H1 (cell line): ENCODE data around the gene ZDHHC22. TPM values are rescaled to one million over a fixed set of nuclear protein-coding genes. Genes with fewer than 3 reads are reported as not detected.

Experiments
- CTCF ChIA-PET: fragments of 300-600 bp; sonication (Branson Sonifier 250); formaldehyde crosslinking; loops from one replicate; lab custom pipeline; 2021; ENCODE audit not compliant: partially characterized antibody; lab: Charles Lee
- POLR2A ChIA-PET: fragments of 300-600 bp; sonication (Branson Sonifier 250); formaldehyde crosslinking; loops from one replicate; lab custom pipeline; 2021; ENCODE audit warnings: inconsistent platforms; ENCODE audit not compliant: partially characterized antibody; lab: Charles Lee
- DNase-seq, 2 experiments: peaks; one replicate each; pipeline versions ENCODE4 v3.0.0 to v3.0.0-alpha.2; 2010 to 2022; ENCODE audit warnings: low spot score in 2 of 2, low read depth in 1 of 2, mixed read lengths in 1 of 2
- FAIRE-seq: peaks from 2 replicates; lab custom pipeline; 2011; peaks lifted over from hg19 to GRCh38; lab: Jason Lieb, UNC
- H2AFZ ChIP-seq: 2 replicates; pipeline ENCODE4 v1.8.1; 2012; ENCODE audit warnings: low read length, inconsistent platforms
- H2AK5ac ChIP-seq: 2 replicates; pipeline ENCODE4 v1.6.1; 2013; ENCODE audit warnings: low read depth, low read length
- H2BK120ac ChIP-seq: replicated peaks from 2 replicates; pipeline ENCODE3; 2013; ENCODE audit warnings: low read depth, low read length, inconsistent platforms
- H2BK12ac ChIP-seq: 2 replicates; pipeline ENCODE4 v1.6.1; 2013; ENCODE audit warnings: low read depth, low read length
- H2BK15ac ChIP-seq: 2 replicates; pipeline ENCODE4 v1.6.1; 2013; ENCODE audit warnings: low read length
- H2BK20ac ChIP-seq: 2 replicates; pipeline ENCODE4 v1.6.1; 2013; ENCODE audit warnings: low read length
- H2BK5ac ChIP-seq: 2 replicates; pipeline ENCODE4 v1.6.1; 2013; ENCODE audit warnings: low read depth, low read length
- H3K14ac ChIP-seq: 2 replicates; pipeline ENCODE4 v1.6.1; 2013; ENCODE audit warnings: inconsistent platforms; ENCODE audit not compliant: insufficient read length
- H3K18ac ChIP-seq: 2 replicates; pipeline ENCODE4 v1.6.1; 2013; ENCODE audit warnings: low read length; ENCODE audit errors: extremely low read depth
- H3K23ac ChIP-seq: 2 replicates; pipeline ENCODE4 v1.6.1; 2013; ENCODE audit warnings: inconsistent platforms; ENCODE audit not compliant: insufficient read length
- H3K23me2 ChIP-seq: 2 replicates; pipeline ENCODE4 v1.6.1; 2013; ENCODE audit warnings: low read depth, low read length
- H3K27ac ChIP-seq: 2 replicates; pipeline ENCODE4 v1.6.1; 2011; ENCODE audit warnings: low read depth, low read length, inconsistent platforms
- H3K27me3 ChIP-seq, 4 experiments: replicated peaks in 1 of 4; 1 replicate in 1 of 4; 2 replicates in 3 of 4; pipeline versions ENCODE4 v1.6.1 to v1.8.1; 2011 to 2013; ENCODE audit warnings: low read length in 3 of 4, mild to moderate bottlenecking in 3 of 4, inconsistent platforms in 2 of 4, mixed read lengths in 2 of 4, moderate library complexity in 1 of 4; ENCODE audit not compliant: control insufficient read depth in 3 of 4, insufficient read depth in 3 of 4; ENCODE audit errors: extremely low read depth in 1 of 4
- H3K36me3 ChIP-seq, 4 experiments: 2 replicates each; pipeline versions ENCODE4 v1.6.1 to v1.8.1; 2011 to 2013; ENCODE audit warnings: mild to moderate bottlenecking in 4 of 4, low read length in 3 of 4, moderate library complexity in 2 of 4, control low read depth in 1 of 4, inconsistent platforms in 1 of 4; ENCODE audit not compliant: insufficient read depth in 4 of 4, control insufficient read depth in 2 of 4
- H3K4ac ChIP-seq: replicated peaks from 2 replicates; pipeline ENCODE3; 2013; ENCODE audit warnings: low read length, low read depth, mixed read lengths, inconsistent platforms; ENCODE audit not compliant: insufficient read length
- H3K4me1 ChIP-seq, 4 experiments: replicated peaks in 1 of 4; 1 replicate in 1 of 4; 2 replicates in 3 of 4; pipeline versions ENCODE4 v1.6.1 to v1.8.1; 2011 to 2013; ENCODE audit warnings: low read length in 3 of 4, inconsistent platforms in 2 of 4, mixed read lengths in 1 of 4; ENCODE audit not compliant: insufficient read depth in 4 of 4, control insufficient read depth in 3 of 4
- H3K4me2 ChIP-seq, 2 experiments: 2 replicates each; pipeline versions ENCODE4 v1.6.1 to v1.8.1; 2011 to 2013; ENCODE audit warnings: low read depth in 2 of 2, low read length in 2 of 2, control low read depth in 1 of 2, inconsistent platforms in 1 of 2, mild to moderate bottlenecking in 1 of 2; ENCODE audit not compliant: insufficient read depth in 1 of 2
- H3K4me3 ChIP-seq, 4 experiments: fragments of 200-600, 300-600 bp in 1 of 4; sonication (generic), shearing (Covaris generic), sonication (Bioruptor Twin) in 1 of 4; 2 replicates each; pipeline versions ENCODE4 v1.5.1 to v1.8.1; 2011 to 2016; ENCODE audit warnings: low read length in 4 of 4, low read depth in 3 of 4, control low read depth in 2 of 4, inconsistent platforms in 2 of 4, mild to moderate bottlenecking in 2 of 4, mixed read lengths in 1 of 4, moderate library complexity in 1 of 4; ENCODE audit not compliant: insufficient read depth in 2 of 4; ENCODE audit errors: extremely low read depth in 1 of 4
- H3K56ac ChIP-seq: replicated peaks from 2 replicates; pipeline ENCODE3; 2013; ENCODE audit warnings: low read depth, mild to moderate bottlenecking, mixed read lengths, low read length, inconsistent platforms; ENCODE audit not compliant: insufficient read length
- H3K79me1 ChIP-seq: 2 replicates; pipeline ENCODE4 v1.6.1; 2013; ENCODE audit warnings: low read depth, low read length, control low read depth
- H3K79me2 ChIP-seq, 2 experiments: 2 replicates each; pipeline versions ENCODE4 v1.6.1 to v1.8.1; 2012 to 2013; ENCODE audit warnings: low read length in 2 of 2, mild to moderate bottlenecking in 2 of 2, inconsistent platforms in 1 of 2; ENCODE audit not compliant: insufficient read depth in 2 of 2, control insufficient read depth in 1 of 2
- H3K9ac ChIP-seq, 4 experiments: replicated peaks in 1 of 4; 1 replicate in 1 of 4; 2 replicates in 3 of 4; pipeline versions ENCODE4 v1.6.1 to v1.8.1; 2011 to 2013; ENCODE audit warnings: low read depth in 3 of 4, low read length in 3 of 4, control low read depth in 2 of 4, mild to moderate bottlenecking in 2 of 4, moderate library complexity in 2 of 4, inconsistent platforms in 1 of 4; ENCODE audit errors: extremely low read depth in 1 of 4
- H3K9me3 ChIP-seq, 2 experiments: 2 replicates each; pipeline versions ENCODE4 v1.6.1 to v1.8.1; 2012 to 2013; ENCODE audit warnings: mild to moderate bottlenecking in 2 of 2, moderate library complexity in 2 of 2, control low read depth in 1 of 2, inconsistent platforms in 1 of 2, low read depth in 1 of 2, low read length in 1 of 2, mixed read lengths in 1 of 2; ENCODE audit not compliant: insufficient read depth in 2 of 2
- H4K20me1 ChIP-seq, 2 experiments: replicated peaks in 1 of 2; 2 replicates each; pipeline versions ENCODE3 to v1.8.1; 2011 to 2013; ENCODE audit warnings: inconsistent platforms in 2 of 2, low read length in 2 of 2, mild to moderate bottlenecking in 1 of 2; ENCODE audit not compliant: insufficient read depth in 2 of 2, control insufficient read depth in 1 of 2
- H4K5ac ChIP-seq: 2 replicates; pipeline ENCODE4 v1.6.1; 2013; ENCODE audit warnings: low read length, low read depth, mixed read lengths, inconsistent platforms; ENCODE audit not compliant: insufficient read length
- H4K8ac ChIP-seq: 2 replicates; pipeline ENCODE4 v1.8.0; 2013; ENCODE audit warnings: mild to moderate bottlenecking, moderate library complexity, low read length, inconsistent platforms; ENCODE audit not compliant: insufficient read depth; ENCODE audit errors: extremely low read depth
- H4K91ac ChIP-seq: replicated peaks from 2 replicates; pipeline ENCODE3; 2013; ENCODE audit warnings: low read length, mixed read lengths, inconsistent platforms; ENCODE audit not compliant: insufficient read length
- RAD21 ChIP-seq, 2 experiments: IDR thresholded peaks in 1 of 2; conservative IDR thresholded peaks in 1 of 2; 2 replicates each; pipeline ENCODE4 v1.6.1; 2011; ENCODE audit warnings: low read depth in 2 of 2, low read length in 2 of 2, improper control_type of control experiment in 1 of 2, inconsistent platforms in 1 of 2, mild to moderate bottlenecking in 1 of 2, moderate library complexity in 1 of 2
- SAP30 ChIP-seq: fragments of 300-600 bp; sonication (generic); IDR thresholded peaks from 2 replicates; pipeline ENCODE4 v1.7.1; 2012; ENCODE audit warnings: low read length, moderate library complexity, mild to moderate bottlenecking, inconsistent platforms; ENCODE audit not compliant: insufficient read depth, insufficient replicate concordance
- SP1 ChIP-seq: IDR thresholded peaks from 2 replicates; pipeline ENCODE4 v1.6.1; 2011; ENCODE audit warnings: low read depth, low read length
- whole genome bisulfite sequencing, 2 experiments: shearing (Covaris generic) in 1 of 2; methylation state at CpG; one replicate each; pipeline versions ENCODE4 v1.1.6 to v1.1.7; 2013 to 2015; ENCODE audit warnings: low lambda C conversion rate in 2 of 2, mixed read lengths in 2 of 2, inconsistent platforms in 1 of 2, low coverage in 1 of 2, missing lambda C conversion rate in 1 of 2; ENCODE audit not compliant: insufficient replicate concordance in 2 of 2, insufficient coverage in 1 of 2, insufficient read length in 1 of 2; ENCODE audit errors: extremely low coverage in 1 of 2, missing lambda C conversion rate in 1 of 2; 5-methylcytosine and 5-hydroxymethylcytosine counted together
- polyA plus RNA-seq, 7 experiments: library from polyadenylated mRNA; depleted of rRNA in 3 of 7; stranded (reverse) in 5 of 7; unstranded in 2 of 7; fragments of >200 nt in 5 of 7; fragments of 200-250 nt in 2 of 7; gene quantifications; 1 replicate in 5 of 7; 2 replicates in 1 of 7; 4 replicates in 1 of 7; pipeline versions ENCODE4 v1.2.1 to v1.2.3, GENCODE V29; 2011 to 2013; ENCODE audit warnings: missing spikeins in 2 of 7, mixed read lengths in 2 of 7
- total RNA-seq: library from RNA; stranded (reverse); fragmentation: NEBNext Ultra II Directional; extraction: Animal tissue kit (Norgen Biotek cat#: 25700); gene quantifications from 2 replicates; pipeline ENCODE4 v1.2.1, GENCODE V29; 2021
- TF ChIP-seq, protein P1 (sequence below), 3 experiments: IDR thresholded peaks; 1 replicate in 2 of 3; 2 replicates in 1 of 3; pipeline versions ENCODE4 v1.5.1 to v1.6.1; 2011; ENCODE audit warnings: low read length in 3 of 3, mild to moderate bottlenecking in 3 of 3, inconsistent platforms in 2 of 3, low read depth in 1 of 3, moderate library complexity in 1 of 3; ENCODE audit not compliant: insufficient read depth in 1 of 3; ENCODE audit errors: control extremely low read depth in 1 of 3

The ZDHHC22 gene
- total and polyA plus RNA-seq, 2 of the 8 experiments (the other 6 are each of a cell fraction or from before 2014, with no cell fraction given): 23.8 to 55.2 TPM

DNA sequence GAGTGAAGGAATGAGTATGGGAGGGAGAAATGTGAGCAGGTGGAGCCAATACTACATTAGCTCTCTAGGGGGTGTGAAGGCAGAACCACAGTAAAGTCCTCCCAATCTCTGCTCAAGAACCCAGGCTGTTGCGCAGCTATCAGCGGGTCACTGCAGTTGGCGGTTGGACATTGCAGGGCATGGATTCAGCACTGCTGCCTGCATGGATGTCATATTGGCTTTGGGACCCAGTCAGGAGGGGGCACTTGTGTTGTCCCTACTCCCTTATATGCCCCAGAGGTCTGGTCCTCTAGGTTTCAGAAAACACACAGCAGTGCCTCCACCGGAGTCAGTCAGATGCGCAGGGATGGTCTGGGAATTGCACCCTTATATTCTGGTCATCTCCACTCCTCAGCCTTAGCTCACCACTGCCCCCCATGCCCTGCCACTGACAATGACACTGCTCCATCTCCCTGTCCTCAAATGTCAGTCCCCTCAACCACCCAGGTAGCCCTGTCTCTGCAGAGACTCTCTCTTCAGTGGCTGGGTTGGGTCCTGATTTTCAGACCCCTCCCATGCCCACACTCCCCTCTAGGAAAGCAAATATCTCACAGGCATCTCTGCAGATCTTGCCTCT lies 9.6 kb downstream of the ZDHHC22 start:
- Histone ChIP-seq H3K36me3 (peaks cover 0 to 16% (median 5%) of the 10 kb centered on the region in 4 experiments; a peak in 6 of 8 replicates), H3K4me3 (no peak overlapping the region), H4K5ac (no peak overlapping the region), H2AK5ac (no peak overlapping the region), H3K9me3 (no peaks in the 10 kb centered on the region), H2AFZ (no peak overlapping the region), H4K20me1 (peaks cover 4 to 22% of the 10 kb centered on the region in 2 experiments)
- WGBS, 2 experiments: 87% methylated on average over 5 of the region's 5 CpGs; no CpG with 5 or more reads in 1 of the 2 experiments
- TF ChIP-seq SP1 (no peak), SAP30 (no peak), RAD21 (IDR thresholded peaks at IDR 0.05 in 1 of 2, conservative IDR thresholded peaks at IDR 0.05 in 1 of 2; ENCODE audit: low read depth in 2 of 2, low read length in 2 of 2) (peak; percentile 17 to 28; a peak in 2 of 4 replicates)
- TF ChIP-seq, protein P1, sequence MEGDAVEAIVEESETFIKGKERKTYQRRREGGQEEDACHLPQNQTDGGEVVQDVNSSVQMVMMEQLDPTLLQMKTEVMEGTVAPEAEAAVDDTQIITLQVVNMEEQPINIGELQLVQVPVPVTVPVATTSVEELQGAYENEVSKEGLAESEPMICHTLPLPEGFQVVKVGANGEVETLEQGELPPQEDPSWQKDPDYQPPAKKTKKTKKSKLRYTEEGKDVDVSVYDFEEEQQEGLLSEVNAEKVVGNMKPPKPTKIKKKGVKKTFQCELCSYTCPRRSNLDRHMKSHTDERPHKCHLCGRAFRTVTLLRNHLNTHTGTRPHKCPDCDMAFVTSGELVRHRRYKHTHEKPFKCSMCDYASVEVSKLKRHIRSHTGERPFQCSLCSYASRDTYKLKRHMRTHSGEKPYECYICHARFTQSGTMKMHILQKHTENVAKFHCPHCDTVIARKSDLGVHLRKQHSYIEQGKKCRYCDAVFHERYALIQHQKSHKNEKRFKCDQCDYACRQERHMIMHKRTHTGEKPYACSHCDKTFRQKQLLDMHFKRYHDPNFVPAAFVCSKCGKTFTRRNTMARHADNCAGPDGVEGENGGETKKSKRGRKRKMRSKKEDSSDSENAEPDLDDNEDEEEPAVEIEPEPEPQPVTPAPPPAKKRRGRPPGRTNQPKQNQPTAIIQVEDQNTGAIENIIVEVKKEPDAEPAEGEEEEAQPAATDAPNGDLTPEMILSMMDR (IDR thresholded peaks at IDR 0.05; ENCODE audit: control extremely low read depth in 1 of 3, insufficient read depth in 1 of 3, low read depth in 1 of 3, low read length in 3 of 3): peak; percentile 30 to 62 (median 34); a peak in 3 of 4 replicates
- TF ChIP-seq, all 59 proteins: peak for 2
- H3K27ac ChIP-seq: no peak overlapping the region
- no peak overlapping the region for H4K8ac ChIP-seq
- no peaks in the 10 kb centered on the region for H3K27me3 ChIP-seq
- no peak overlapping the region for H2BK120ac ChIP-seq
- no peak overlapping the region for H3K9ac ChIP-seq
- no peak overlapping the region for H4K91ac ChIP-seq
- peaks cover 5% of the 10 kb centered on the region; the same call in 1 of the 2 replicates for H3K79me1 ChIP-seq
- no peak overlapping the region for H2BK20ac ChIP-seq
- H3K79me2 ChIP-seq: no peaks in the 10 kb centered on the region
- no peak overlapping the region for H3K18ac ChIP-seq
- H3K4me1 ChIP-seq: 0 out of 7 replicates have a peak, but pooled peaks cover 0 to 4% (median 0%) of the 10 kb centered on the region in 4 experiments
- H3K23ac ChIP-seq: no peak overlapping the region
- H2BK12ac ChIP-seq: no peak overlapping the region
- ChIA-PET CTCF (interaction anchor here (0.6 to 56.8 kb wide), 12 partner anchors 1 to 315 kb away, joined by 3 to 1490 read pairs (median 4); partner anchors contain the start of genes CIPC and ZDHHC22), POLR2A (interaction anchor here (0.6 to 3.0 kb wide), 3 partner anchors 9 to 71 kb away, joined by 3 to 17 read pairs (median 4); no protein-coding TSS in a partner anchor)
- H3K4ac ChIP-seq: no peak overlapping the region
- no peak overlapping the region for H2BK5ac ChIP-seq
- H3K4me2 ChIP-seq: no peak overlapping the region
- DNase-seq: no peak
- H3K14ac ChIP-seq: no peak overlapping the region
- no peak overlapping the region for H2BK15ac ChIP-seq
- H3K56ac ChIP-seq: no peak overlapping the region
- no peaks in the 10 kb centered on the region; the same call in 1 of the 2 replicates for H3K23me2 ChIP-seq
- no peak for FAIRE-seq
